ENCODE measurements around the gene KRTAP23-1. TPM values are rescaled to one million over a fixed set of nuclear protein-coding genes. Genes with fewer than 3 reads are reported as not detected.
A peak's percentile ranks its signal among the peaks of the same experiment; 100 is the strongest.

KRTAP23-1 gene
- total RNA-seq, 1 experiment from 2014 or later: not detected

DNA sequence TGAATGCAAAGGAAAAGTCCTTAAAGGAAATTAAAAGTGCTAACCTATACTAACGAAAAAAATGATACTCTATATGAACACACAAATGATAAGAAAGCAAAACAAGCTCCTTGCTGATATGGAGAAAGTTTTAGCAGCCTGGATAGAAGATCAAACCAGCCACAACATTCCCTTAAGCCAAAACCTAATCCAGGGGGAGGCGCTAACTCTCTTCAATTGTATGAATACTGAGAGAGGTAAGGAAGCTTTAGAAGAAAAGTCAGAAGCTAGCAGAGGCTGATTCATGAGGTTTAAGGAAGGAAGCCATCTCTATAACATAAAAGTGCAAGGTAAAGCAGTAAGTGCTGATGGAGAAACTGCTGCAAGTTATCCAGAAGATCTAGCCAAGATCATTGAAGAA lies 3.4 kb downstream of the KRTAP23-1 start:
- BruUV-seq (replicated peaks): no TSS peak

DNA sequence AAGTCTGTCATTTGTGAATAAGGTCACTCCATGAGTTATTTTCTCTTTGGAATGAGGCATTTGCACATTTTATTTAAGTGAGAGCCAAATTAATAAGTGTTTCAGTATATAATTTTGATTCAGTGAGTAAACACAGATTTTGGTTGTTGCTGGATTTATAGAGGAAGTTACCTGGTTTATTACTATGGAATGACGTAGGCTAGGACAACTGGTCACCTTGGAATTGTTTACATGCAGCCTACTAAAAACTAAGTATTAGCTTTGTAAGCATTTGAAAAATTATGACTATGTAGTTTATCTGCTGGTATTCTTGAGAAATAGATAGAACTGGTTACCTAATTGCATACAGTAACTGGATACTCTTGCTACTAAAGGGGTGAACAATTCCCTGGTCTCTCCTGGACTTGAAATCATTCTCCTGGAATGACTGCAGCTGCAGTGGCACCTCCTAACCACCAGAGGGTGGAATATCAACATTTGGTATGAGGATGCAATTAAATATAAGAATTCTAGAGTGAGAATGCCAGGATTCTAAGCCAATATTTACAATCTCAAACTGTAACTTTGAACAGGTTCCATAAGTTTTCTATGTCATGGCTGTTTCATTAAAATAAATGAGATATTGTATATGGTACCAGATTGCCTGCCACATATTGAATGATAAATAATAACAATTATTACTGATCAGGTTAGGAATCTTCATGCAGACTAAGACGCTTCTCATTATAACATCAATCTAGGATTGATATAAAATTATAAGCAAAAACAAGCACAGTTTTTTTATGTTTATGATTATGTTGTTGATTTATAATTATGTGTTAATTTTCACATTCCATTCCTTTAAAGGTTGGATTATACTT lies 7.5 kb downstream of the KRTAP23-1 start:
- peaks cover 8% of the 10 kb centered on the region for H3K4me1 ChIP-seq (replicated peaks; ENCODE audit: insufficient read depth)
- no peak overlapping the region for H3K4me3 ChIP-seq
- no peak overlapping the region for H3K4me2 ChIP-seq
- intact Hi-C loops (cut with micrococcal nuclease; ENCODE audit: unreplicated experiment): loop anchor here (5.0 kb wide), 1 partner anchor 66 kb away; no protein-coding TSS in a partner anchor
- H4K20me1 ChIP-seq (ENCODE audit: insufficient read depth): no peaks in the 10 kb centered on the region
- no peaks in the 10 kb centered on the region for H3F3A ChIP-seq (ENCODE audit: insufficient read depth, low read depth)
- no TSS peak for BruUV-seq (replicated peaks)
- no peaks in the 10 kb centered on the region for H3K27me3 ChIP-seq (ENCODE audit: insufficient read depth, low read depth)
- ChIA-PET POLR2A (ENCODE audit: unreplicated experiment) (no interaction called here), CTCF (no interaction called here)
- H3K27ac ChIP-seq: no peak overlapping the region
- H3K36me3 ChIP-seq (ENCODE audit: low read depth): no peaks in the 10 kb centered on the region
- no peaks in the 10 kb centered on the region for H3K79me2 ChIP-seq (ENCODE audit: low read depth)
- no peaks in the 10 kb centered on the region for H3K9me2 ChIP-seq (ENCODE audit: insufficient read depth)
- DNase-seq: no peak
- no peak overlapping the region for H2AFZ ChIP-seq
- no peak for TF ChIP-seq EZH2 (IDR thresholded peaks at IDR 0.05; ENCODE audit: low read depth)
- TF ChIP-seq, protein P1, sequence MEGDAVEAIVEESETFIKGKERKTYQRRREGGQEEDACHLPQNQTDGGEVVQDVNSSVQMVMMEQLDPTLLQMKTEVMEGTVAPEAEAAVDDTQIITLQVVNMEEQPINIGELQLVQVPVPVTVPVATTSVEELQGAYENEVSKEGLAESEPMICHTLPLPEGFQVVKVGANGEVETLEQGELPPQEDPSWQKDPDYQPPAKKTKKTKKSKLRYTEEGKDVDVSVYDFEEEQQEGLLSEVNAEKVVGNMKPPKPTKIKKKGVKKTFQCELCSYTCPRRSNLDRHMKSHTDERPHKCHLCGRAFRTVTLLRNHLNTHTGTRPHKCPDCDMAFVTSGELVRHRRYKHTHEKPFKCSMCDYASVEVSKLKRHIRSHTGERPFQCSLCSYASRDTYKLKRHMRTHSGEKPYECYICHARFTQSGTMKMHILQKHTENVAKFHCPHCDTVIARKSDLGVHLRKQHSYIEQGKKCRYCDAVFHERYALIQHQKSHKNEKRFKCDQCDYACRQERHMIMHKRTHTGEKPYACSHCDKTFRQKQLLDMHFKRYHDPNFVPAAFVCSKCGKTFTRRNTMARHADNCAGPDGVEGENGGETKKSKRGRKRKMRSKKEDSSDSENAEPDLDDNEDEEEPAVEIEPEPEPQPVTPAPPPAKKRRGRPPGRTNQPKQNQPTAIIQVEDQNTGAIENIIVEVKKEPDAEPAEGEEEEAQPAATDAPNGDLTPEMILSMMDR (conservative IDR thresholded peaks at IDR 0.05): peak; percentile 89
- H3K9me3 ChIP-seq (ENCODE audit: insufficient read depth, low read depth): no peaks in the 10 kb centered on the region

More for the DNA sequence above, 3.4 kb downstream of the KRTAP23-1 start:
- Histone ChIP-seq H3F3A (ENCODE audit: insufficient read depth, low read depth) (no peaks in the 10 kb centered on the region), H3K27me3 (ENCODE audit: insufficient read depth, low read depth) (no peaks in the 10 kb centered on the region), H3K4me1 (replicated peaks; ENCODE audit: insufficient read depth) (0 out of 2 replicates have a peak, but pooled peaks cover 7% of the 10 kb centered on the region), H3K4me3 (no peak overlapping the region), H3K36me3 (ENCODE audit: low read depth) (no peaks in the 10 kb centered on the region), H3K4me2 (no peak overlapping the region), H2AFZ (no peak overlapping the region), H4K20me1 (ENCODE audit: insufficient read depth) (no peaks in the 10 kb centered on the region), H3K9me2 (ENCODE audit: insufficient read depth) (no peaks in the 10 kb centered on the region), H3K9me3 (ENCODE audit: insufficient read depth, low read depth) (no peaks in the 10 kb centered on the region), H3K79me2 (ENCODE audit: low read depth) (no peaks in the 10 kb centered on the region), H3K27ac (no peak overlapping the region)
- TF ChIP-seq, protein P1 (conservative IDR thresholded peaks at IDR 0.05): no peak
- no peak for TF ChIP-seq EZH2 (IDR thresholded peaks at IDR 0.05; ENCODE audit: low read depth)
- ChIA-PET CTCF (no interaction called here), POLR2A (ENCODE audit: unreplicated experiment) (no interaction called here)
- no peak for DNase-seq
- intact Hi-C loops (cut with micrococcal nuclease; ENCODE audit: unreplicated experiment): no loop called here

DNA sequence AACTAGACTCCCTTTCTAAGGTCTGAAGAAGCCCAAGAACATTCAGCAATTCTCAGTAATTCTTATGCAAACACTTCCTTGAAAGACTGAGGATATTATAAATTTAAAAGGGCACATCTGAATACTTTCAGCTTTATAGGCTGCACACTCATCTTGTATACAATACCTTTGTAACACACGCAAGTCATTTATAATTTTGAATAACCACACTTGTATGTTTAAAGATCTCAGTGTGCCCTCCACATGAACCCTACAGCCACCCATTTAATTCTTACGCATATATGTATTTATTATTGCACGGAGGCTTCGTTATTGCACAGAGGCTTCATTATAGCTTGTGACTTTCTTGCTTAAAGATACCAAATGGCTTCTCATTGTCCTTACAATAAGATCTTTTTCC lies 9.7 kb downstream of the KRTAP23-1 start:
- no peaks in the 10 kb centered on the region for H3K36me3 ChIP-seq (ENCODE audit: low read depth)
- DNase-seq: no peak
- no peak overlapping the region for H3K4me2 ChIP-seq
- H3F3A ChIP-seq (ENCODE audit: insufficient read depth, low read depth): no peaks in the 10 kb centered on the region
- intact Hi-C loops (cut with micrococcal nuclease; ENCODE audit: unreplicated experiment): no loop called here
- no peak overlapping the region for H2AFZ ChIP-seq
- no peaks in the 10 kb centered on the region for H4K20me1 ChIP-seq (ENCODE audit: insufficient read depth)
- CTCF ChIA-PET: no interaction called here
- H3K4me3 ChIP-seq: no peak overlapping the region
- POLR2A ChIA-PET (ENCODE audit: unreplicated experiment): no interaction called here
- no peaks in the 10 kb centered on the region for H3K9me2 ChIP-seq (ENCODE audit: insufficient read depth)
- no peak for TF ChIP-seq EZH2 (IDR thresholded peaks at IDR 0.05; ENCODE audit: low read depth)
- TF ChIP-seq, protein P1 (conservative IDR thresholded peaks at IDR 0.05): no peak
- H3K4me1 ChIP-seq (replicated peaks; ENCODE audit: insufficient read depth): peaks cover 8% of the 10 kb centered on the region
- BruUV-seq (replicated peaks): no TSS peak
- H3K27ac ChIP-seq: no peak overlapping the region
- no peaks in the 10 kb centered on the region for H3K79me2 ChIP-seq (ENCODE audit: low read depth)
- H3K9me3 ChIP-seq (ENCODE audit: insufficient read depth, low read depth): no peaks in the 10 kb centered on the region
- no peaks in the 10 kb centered on the region for H3K27me3 ChIP-seq (ENCODE audit: insufficient read depth, low read depth)

All from PC-9 (cell line).